Erythroblast (primary cell): Measurements from ENCODE around the gene FOXI3.

Experiments used
- DNase-seq, 2 experiments: peaks; one replicate each; lab custom pipeline; 2025; lab: John Stamatoyannopoulos, UW
- GATA1 ChIP-seq: IDR thresholded peaks from 2 replicates; pipeline ENCODE4 v1.6.1; 2011; ENCODE audit warnings: low read depth, mild to moderate bottlenecking, control low read depth, low read length, moderate library complexity
- POLR2A ChIP-seq: IDR thresholded peaks from 2 replicates; pipeline ENCODE4 v1.6.1; 2011; ENCODE audit warnings: mild to moderate bottlenecking, low read length

Gene FOXI3

DNA sequence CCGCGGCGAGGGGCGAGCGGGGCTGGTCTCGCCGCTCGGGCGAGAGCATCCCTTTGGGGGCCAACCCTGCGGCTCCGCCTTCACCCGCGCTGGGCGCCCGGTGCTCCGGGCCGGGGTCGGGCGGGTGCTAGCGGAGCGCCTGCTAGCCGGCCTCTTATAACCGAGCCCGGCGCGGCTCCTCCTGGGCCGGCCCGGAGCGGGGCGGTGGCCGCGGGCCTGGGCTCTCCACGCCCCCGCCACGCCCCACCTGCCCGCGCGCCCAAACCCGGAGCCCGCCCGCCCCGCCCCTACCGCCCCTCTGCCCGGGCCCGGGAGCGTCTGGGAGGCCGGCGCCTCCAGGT lies at the start of gene FOXI3:
Gene FOXI3 (minus strand): TSS at position 129 of the 341 bp plus-strand sequence. CDS start 158 bp downstream, outside the sequence.
- TF ChIP-seq POLR2A: no peak
- TF ChIP-seq GATA1: no peak
- no peak for DNase-seq

DNA sequence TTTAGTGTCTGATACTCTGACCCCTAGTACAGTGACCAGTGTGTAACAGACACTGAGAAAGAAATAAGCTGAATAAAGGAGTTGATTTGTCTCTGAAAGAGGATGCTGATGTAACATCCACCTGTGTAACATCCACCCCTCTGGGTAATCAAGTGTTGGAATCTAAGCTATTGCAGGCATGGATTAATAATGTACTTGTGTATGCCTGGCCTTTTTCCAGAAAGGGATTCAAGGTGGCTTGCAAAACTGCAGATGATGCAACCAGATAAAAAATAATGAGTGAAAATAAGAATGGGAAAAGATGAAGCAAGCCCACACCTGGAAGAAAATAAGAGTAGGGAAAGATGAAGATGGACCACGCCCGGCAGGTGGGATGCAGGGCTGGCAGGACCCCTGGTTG lies 48.2 kb upstream of the FOXI3 start:
- no peak for DNase-seq
- no peak for TF ChIP-seq POLR2A
- TF ChIP-seq GATA1: no peak

DNA sequence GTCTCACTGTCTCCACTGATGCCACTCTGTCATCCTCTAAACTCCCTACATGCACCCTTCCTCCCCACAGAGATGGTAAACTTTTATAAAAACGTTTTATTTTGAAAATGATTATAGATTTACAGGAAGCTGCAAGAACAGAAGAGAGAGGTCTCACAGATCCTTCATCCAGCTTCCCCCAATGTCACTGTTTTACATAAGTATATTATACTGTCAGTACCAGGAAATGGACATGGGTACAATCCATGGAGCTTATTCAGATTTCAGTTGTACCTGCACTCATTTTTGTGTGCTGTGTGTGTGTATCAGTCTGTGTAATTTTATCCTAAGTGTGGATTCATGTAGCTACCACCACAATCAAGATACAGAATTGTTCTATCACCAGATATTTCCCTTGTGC lies 46.7 kb upstream of the FOXI3 start:
- no peak for TF ChIP-seq GATA1
- no peak for TF ChIP-seq POLR2A
- no peak for DNase-seq

DNA sequence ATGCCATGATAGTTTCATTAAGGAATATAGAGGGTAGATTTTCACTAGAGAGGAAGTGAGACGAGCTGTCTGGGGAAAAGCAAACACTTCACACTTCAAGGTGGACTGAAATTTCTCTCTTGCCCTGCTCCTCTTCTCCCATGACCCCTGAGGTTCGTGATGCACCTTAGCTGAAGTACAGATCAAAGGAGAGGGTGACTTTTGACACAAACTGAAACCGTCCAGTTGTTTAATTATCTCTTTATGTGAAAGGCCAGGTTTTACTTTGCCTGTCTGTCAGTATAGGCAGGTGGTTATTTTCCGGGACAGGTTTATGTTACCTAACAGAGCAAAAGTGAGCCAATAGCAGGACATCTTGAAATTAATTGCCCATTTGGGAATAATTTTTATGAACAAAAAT lies 41.0 kb upstream of the FOXI3 start:
- no peak for TF ChIP-seq GATA1
- TF ChIP-seq POLR2A: no peak
- DNase-seq: no peak

DNA sequence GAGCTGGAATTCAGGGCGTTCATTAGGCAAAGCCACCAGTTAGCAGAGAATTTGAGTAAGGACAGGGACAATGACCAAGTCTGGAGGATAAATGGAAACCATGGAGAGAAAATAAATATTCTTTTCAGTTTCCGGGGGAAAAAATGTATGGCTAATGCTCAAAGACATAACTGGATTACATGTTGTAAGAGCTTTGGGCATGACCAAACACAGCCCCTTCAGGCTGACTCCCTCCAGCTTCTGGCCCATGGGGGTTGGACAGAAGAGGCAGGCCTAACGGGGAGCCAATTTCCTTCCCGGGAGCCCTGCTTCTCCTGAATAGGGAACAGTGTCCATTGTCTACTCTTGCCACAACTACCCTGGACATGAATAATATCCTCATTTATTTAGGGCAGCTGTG lies 39.5 kb upstream of the FOXI3 start:
- TF ChIP-seq POLR2A: no peak
- TF ChIP-seq GATA1: no peak
- no peak for DNase-seq

DNA sequence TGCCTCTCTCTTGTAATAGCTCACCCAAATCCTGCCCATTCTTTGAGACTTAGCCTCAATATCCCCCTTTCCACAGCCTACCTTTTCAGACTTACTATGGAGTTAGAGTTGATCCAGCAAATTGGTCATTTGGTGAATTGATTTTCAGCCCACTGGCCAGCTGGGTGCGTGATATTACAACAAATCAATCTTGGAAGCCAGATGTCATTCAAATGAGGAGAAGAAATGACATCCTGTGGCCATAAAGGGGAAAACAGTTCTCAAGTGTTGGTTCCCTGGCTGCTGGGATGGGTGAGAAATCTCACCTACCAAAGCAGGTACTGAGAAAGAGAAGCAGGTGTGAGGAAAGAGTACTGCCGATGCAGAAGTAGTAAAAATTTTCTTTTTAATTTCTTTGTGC lies 36.7 kb upstream of the FOXI3 start:
- no peak for DNase-seq
- TF ChIP-seq GATA1 (no peak), POLR2A (no peak)

DNA sequence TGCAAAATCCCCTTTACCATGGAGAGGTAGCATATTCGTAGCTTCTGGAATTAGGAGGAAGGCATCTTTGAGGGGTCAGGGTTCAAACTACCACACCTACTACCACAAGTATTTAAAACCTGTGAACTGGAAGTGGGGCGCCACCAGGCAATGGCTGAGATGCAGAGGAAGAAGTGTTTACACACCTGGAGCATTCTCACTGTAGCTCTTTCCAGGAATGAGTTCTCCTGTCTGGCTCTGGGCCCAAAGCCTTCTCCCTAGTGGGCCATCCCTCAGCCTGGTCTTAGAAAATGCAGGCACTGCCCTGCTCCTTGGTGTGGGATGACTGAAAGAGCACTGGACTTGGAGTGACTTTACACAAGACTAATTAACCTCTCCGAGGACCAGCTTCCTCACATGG lies 30.7 kb upstream of the FOXI3 start:
- TF ChIP-seq POLR2A (no peak), GATA1 (no peak)
- DNase-seq: no peak

DNA sequence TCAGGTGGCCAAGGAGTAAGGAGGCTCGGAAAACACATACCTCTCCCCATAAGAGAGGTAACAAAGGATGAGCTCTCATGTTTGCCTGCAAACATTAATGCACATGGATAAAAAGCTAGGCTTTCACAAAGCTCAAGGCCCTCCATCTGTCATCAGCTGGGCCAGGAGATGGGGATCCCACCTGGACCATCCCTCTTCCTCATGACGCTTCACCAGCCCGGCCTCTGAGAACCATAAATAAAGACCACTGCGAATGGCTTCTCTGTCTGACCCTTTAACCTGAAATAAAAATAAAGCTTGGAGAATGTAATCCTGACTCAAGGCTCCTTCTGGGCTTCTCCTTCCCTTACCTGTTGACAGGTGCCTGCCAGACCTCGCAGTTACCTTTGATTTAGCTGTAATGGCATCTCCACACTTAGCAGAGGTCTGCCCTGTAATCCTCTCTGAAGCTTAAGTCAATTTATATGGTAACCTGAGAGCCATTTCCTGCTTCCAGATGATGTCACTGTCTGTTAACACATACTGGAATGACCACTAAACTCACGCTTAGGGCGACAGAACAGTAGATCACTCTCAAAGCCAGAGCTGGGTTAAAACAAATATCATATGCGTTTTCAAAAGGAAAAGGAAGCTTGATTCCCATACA lies 29.3 kb upstream of the FOXI3 start:
- TF ChIP-seq GATA1 (no peak), POLR2A (no peak)

DNA sequence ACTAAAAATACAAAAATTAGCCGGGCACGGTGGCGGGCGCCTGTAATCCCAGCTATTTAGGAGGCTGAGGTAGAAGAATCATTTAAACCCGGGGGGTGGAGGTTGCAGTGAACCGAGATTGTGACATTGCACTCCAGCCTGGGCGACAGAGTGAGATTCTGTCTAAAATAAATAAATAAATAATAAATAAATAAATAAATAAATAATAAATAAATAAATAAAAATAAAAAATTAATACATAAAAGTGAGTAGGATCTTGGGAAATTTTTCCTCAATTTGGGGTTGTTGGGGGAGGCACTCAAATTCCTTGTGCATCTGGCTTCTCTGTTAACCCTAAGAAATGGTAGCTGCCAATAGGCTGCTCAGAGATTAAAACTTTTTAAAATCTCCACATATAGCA lies 20.3 kb upstream of the FOXI3 start:
- DNase-seq: no peak
- TF ChIP-seq GATA1 (no peak), POLR2A (no peak)

More for the DNA sequence above, 29.3 kb upstream of the FOXI3 start:
- DNase-seq: no peak

DNA sequence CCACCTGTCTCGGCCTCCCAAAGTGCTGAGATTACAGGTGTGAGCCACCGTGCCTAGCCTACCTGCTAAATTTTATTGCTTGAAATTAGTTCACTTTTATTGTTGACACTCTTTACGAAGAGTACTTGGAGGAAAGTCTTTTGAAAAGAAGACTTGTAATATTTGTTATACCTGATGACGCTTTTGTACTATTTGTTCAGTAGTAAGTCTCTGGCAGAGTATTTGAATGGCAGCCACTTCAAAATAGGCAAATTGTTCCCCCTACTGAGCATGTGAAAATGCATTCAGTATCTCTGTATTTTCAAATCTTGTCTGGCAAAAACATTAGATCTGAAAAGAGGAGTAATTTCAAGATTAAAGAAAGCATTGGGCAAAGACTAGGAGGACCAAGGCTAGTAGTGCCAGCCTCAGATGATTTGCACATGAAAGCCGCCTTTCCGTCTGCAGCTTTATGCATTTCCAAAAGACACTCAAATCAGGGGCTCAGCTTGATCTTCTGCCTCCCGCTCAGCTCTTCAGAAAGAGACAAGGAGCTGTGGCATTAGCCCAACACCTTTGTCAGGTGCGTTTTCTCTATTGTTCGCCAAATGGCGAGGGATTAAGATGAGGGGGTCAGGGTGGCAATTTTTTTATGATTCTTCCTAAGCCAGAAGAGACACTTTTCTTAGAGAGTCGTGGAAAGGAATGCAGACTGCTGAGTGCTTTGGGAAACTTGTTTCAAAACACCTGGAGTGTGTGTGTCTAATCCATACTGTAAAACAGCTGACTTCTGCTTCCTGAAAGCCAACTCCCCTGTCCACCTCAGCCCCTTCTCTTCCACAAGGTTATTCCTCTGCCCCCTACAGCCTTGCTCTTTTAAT lies 18.8 kb upstream of the FOXI3 start:
- no peak for DNase-seq
- no peak for TF ChIP-seq GATA1
- no peak for TF ChIP-seq POLR2A

DNA sequence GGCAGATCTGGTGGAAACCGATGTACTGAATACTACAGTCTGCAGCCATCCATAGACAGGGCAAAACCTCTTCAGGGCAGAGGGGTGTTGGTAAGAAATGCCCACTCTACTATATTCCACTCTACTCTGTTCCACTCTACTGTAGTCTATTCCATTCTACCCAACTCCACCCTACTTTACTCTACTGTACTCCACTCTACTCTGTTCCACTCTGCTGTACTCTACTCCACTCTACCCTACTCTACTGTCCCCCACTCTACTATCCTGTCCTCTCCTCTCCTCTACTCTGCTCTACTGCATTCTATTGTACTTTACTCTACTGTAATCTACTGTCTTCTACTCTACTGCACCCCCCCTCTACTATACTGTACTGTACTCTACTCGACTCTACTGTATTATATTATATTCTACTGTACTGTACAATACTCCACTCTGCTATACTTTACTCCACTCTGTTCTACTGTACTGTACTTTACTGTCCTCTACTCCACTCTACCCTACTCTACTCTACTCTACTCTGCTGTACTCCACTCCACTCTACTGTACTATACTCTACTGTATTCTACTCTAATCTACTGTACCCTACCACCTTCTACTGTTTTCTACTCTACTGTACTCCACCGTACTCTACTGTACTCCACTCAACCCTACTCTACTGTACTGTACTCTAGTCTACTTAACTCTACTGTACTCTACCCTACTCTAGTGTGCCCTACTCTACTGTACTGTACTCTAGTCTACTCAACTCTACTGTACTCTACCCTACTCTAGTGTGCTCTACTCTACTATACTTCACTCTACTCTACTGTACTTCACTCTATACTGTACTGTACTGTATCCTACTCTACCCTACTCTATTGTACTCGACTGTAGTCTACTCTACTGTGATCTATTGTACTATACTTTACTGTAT lies 17.0 kb upstream of the FOXI3 start:
- no peak for DNase-seq
- TF ChIP-seq GATA1 (no peak), POLR2A (no peak)

DNA sequence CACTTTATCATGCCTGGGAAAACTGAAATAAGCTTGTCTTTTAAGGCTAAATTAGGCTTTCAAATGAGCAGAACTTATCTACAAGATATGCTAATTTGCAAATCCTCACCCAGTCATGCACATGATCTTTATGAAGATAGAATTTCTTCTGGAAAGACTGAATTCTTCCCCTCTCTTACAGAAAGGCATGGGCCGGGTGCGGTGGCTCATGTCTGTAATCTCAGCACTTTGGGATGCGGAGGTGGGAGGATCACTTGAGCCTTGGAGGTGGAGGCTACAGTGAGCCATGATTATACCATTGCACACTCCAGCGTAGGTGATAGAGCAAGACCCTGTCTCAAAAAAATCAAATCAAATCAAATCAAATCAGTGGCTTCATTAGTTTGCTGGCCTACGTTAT lies 11.7 kb upstream of the FOXI3 start:
- no peak for DNase-seq

DNA sequence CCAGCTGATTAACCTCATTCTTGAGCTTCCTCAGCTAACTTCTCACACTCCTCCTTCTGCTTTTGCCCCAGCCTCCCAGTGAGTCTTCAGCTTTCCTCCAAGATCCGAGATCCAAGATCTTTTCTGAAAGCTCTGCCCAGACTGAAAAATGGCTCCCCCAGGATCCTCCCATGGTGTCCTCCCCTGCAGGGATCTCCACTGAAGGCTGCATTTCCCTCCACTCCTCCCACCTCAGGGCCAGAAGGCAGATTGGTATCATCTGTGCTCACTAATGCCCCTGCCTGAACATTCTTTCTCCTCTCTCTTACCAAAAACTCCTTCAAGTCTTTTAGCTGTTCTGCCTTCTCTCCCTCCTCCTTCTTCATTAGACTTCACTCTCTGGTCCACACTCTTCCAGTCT lies 6.1 kb upstream of the FOXI3 start:
- TF ChIP-seq GATA1: no peak
- no peak for TF ChIP-seq POLR2A

More for the DNA sequence above, 11.7 kb upstream of the FOXI3 start:
- TF ChIP-seq GATA1: no peak
- no peak for TF ChIP-seq POLR2A

More for the DNA sequence above, 6.1 kb upstream of the FOXI3 start:
- no peak for DNase-seq
